KBM-7 (cell line): ENCODE results near the gene DNAH2.

ENCODE experiments used
- DNase-seq: peaks from one replicate; pipeline ENCODE4 v3.0.0-alpha.2; 2015
- in situ Hi-C: fragments of 300-500 bp; cut with MboI; formaldehyde crosslinking; loops from 2 replicates; pipeline ENCODE4 v1.14.3; 2020; ENCODE audit warnings: low sequenced_read_pairs, low pct_unique_long_range_greater_than_20kb, mixed read lengths

Gene DNAH2

GRCh38 chr17:7833795-7834541 is 116.4 kb downstream of the DNAH2 start, which contains the start of gene KDM6B:
Gene KDM6B (plus strand): TSS chr17:7834217. CDS start chr17:7845555, 11,338 bp downstream.
- in situ Hi-C loops: no loop called here
- peak; percentile 97 for DNase-seq

- no peak for DNase-seq
- in situ Hi-C loops: no loop called here
These were observed 117.0 kb downstream of the DNAH2 start for GRCh38 chr17:7834542-7834956.

- in situ Hi-C loops: no loop called here
- peak; percentile 99 for DNase-seq
These were observed 117.6 kb downstream of the DNAH2 start for GRCh38 chr17:7834957-7835813.

GRCh38 chr17:7835814-7836595 is 118.5 kb downstream of the DNAH2 start:
- in situ Hi-C loops: no loop called here
- peak; percentile 62 for DNase-seq

GRCh38 chr17:7836596-7837407 is 119.3 kb downstream of the DNAH2 start:
- DNase-seq: peak; percentile 96
- in situ Hi-C loops: no loop called here

GRCh38 chr17:7837408-7838088 is 120.0 kb downstream of the DNAH2 start:
- in situ Hi-C loops: no loop called here

GRCh38 chr17:7838090-7839075 is 120.8 kb downstream of the DNAH2 start:
- in situ Hi-C loops: no loop called here
- DNase-seq: peak; percentile 79

More at GRCh38 chr17:7837408-7838088, 120.0 kb downstream of the DNAH2 start:
- no peak for DNase-seq

GRCh38 chr17:7839190-7839875 is 121.8 kb downstream of the DNAH2 start:
- in situ Hi-C loops: no loop called here
- peak; percentile 49 for DNase-seq

- in situ Hi-C loops: no loop called here
- DNase-seq: peak; percentile 28
These were observed 122.3 kb downstream of the DNAH2 start for GRCh38 chr17:7839876-7840261.

- DNase-seq: no peak
- in situ Hi-C loops: no loop called here
These were observed 122.9 kb downstream of the DNAH2 start for GRCh38 chr17:7840441-7840840.

- in situ Hi-C loops: no loop called here
- DNase-seq: no peak
These were observed 123.3 kb downstream of the DNAH2 start for GRCh38 chr17:7840875-7841274.

GRCh38 chr17:7841396-7841914 is 123.9 kb downstream of the DNAH2 start:
- in situ Hi-C loops: no loop called here
- no peak for DNase-seq

- DNase-seq: peak; percentile 78
- in situ Hi-C loops: no loop called here
These were observed 124.4 kb downstream of the DNAH2 start for GRCh38 chr17:7841915-7842379.

GRCh38 chr17:7842380-7843256 is 125.1 kb downstream of the DNAH2 start:
- in situ Hi-C loops: no loop called here
- peak; percentile 87 for DNase-seq

GRCh38 chr17:7843257-7843535 is 125.7 kb downstream of the DNAH2 start:
- DNase-seq: no peak
- in situ Hi-C loops: no loop called here
